ENCODE data around the gene EPHA3.

GRCh38 chr3:89058371-89058770, 49.0 kb upstream of the EPHA3 start:
- TF ChIP-seq ETV6 (CRISPR knock-in tag; IDR thresholded peaks at IDR 0.05) (no peak), SP1 (CRISPR knock-in tag; conservative IDR thresholded peaks at IDR 0.05) (no peak), GABPB1 (CRISPR knock-in tag; IDR thresholded peaks at IDR 0.05) (no peak), FOXJ3 (CRISPR knock-in tag; IDR thresholded peaks at IDR 0.05; ENCODE audit: borderline replicate concordance) (no peak), ATF1 (CRISPR knock-in tag; IDR thresholded peaks at IDR 0.05) (no peak), CTCF (IDR thresholded peaks at IDR 0.05) (no peak), RELA (CRISPR knock-in tag; IDR thresholded peaks at IDR 0.05; ENCODE audit: borderline replicate concordance) (no peak)

Data from WTC11 (cell line).